MM.1S (cell line): ENCODE data around the gene ACTL6A.

ENCODE experiments used
- DNase-seq: peaks from one replicate; pipeline ENCODE4 v3.0.0-alpha.2; 2015
- H2AFZ ChIP-seq: fragments of 300-600 bp; sonication (generic); 2 replicates; pipeline ENCODE4 v1.6.0; 2016; ENCODE audit warnings: antibody characterized with exemption, low read length
- H3F3A ChIP-seq: fragments of 300-600 bp; sonication (generic); 2 replicates; pipeline ENCODE4 v1.6.1; 2016; ENCODE audit warnings: mild to moderate bottlenecking, antibody characterized with exemption, low read length, moderate library complexity, mixed read lengths; ENCODE audit not compliant: insufficient read depth
- H3K27ac ChIP-seq: fragments of 300-600 bp; sonication (generic); 2 replicates; pipeline ENCODE4 v1.5.1; 2016; ENCODE audit warnings: mild to moderate bottlenecking, low read length
- H3K27me3 ChIP-seq: fragments of 300-600 bp; sonication (generic); replicated peaks from 2 replicates; pipeline ENCODE4 v1.6.0; 2016; ENCODE audit warnings: low read length; ENCODE audit not compliant: insufficient read depth
- H3K36me3 ChIP-seq: fragments of 300-600 bp; sonication (generic); replicated peaks from 2 replicates; pipeline ENCODE4 v1.6.1; 2016; ENCODE audit warnings: mild to moderate bottlenecking, low read length, mixed read lengths; ENCODE audit not compliant: insufficient read depth
- H3K4me1 ChIP-seq: fragments of 300-600 bp; sonication (generic); 2 replicates; pipeline ENCODE4 v1.6.1; 2016; ENCODE audit warnings: low read length, mixed read lengths
- H3K4me2 ChIP-seq: fragments of 300-600 bp; sonication (generic); 2 replicates; pipeline ENCODE4 v1.6.0; 2016; ENCODE audit warnings: low read depth, low read length
- H3K4me3 ChIP-seq: fragments of 300-600 bp; sonication (generic); 2 replicates; pipeline ENCODE4 v1.5.1; 2016; ENCODE audit warnings: low read length, mixed read lengths
- H3K79me2 ChIP-seq: fragments of 300-600 bp; sonication (generic); 2 replicates; pipeline ENCODE4 v1.6.1; 2016; ENCODE audit warnings: mixed run types, low read length, mixed read lengths
- H3K9ac ChIP-seq: fragments of 300-600 bp; sonication (generic); 2 replicates; pipeline ENCODE4 v1.6.1; 2016; ENCODE audit warnings: low read length, mixed read lengths
- H3K9me2 ChIP-seq: fragments of 300-600 bp; sonication (generic); replicated peaks from 2 replicates; pipeline ENCODE4 v1.6.1; 2016; ENCODE audit warnings: mild to moderate bottlenecking, low read length, mixed read lengths; ENCODE audit not compliant: insufficient read depth
- H3K9me3 ChIP-seq: fragments of 300-600 bp; sonication (generic); replicated peaks from 2 replicates; pipeline ENCODE4 v1.6.1; 2016; ENCODE audit warnings: mild to moderate bottlenecking, low read length, mixed read lengths; ENCODE audit not compliant: insufficient read depth
- H4K20me1 ChIP-seq: fragments of 300-600 bp; sonication (generic); 2 replicates; pipeline ENCODE4 v1.6.1; 2016; ENCODE audit warnings: mild to moderate bottlenecking, low read length, moderate library complexity, mixed read lengths; ENCODE audit not compliant: insufficient read depth
- EZH2 ChIP-seq: fragments of 300-600 bp; sonication (generic); optimal IDR thresholded peaks from 2 replicates; pipeline ENCODE3; 2017; ENCODE audit warnings: low read depth, mild to moderate bottlenecking, antibody characterized with exemption, low read length, mixed read lengths
- EZH2phosphoT487 ChIP-seq: fragments of 300-600 bp; sonication (generic); IDR thresholded peaks from 2 replicates; pipeline ENCODE4 v1.6.1; 2018; ENCODE audit warnings: antibody characterized with exemption, low read length
- TF ChIP-seq, protein P1 (sequence below): fragments of 300-600 bp; sonication (generic); IDR thresholded peaks from 2 replicates; pipeline ENCODE4 v1.5.1; 2016; ENCODE audit warnings: antibody characterized with exemption, low read length, mixed read lengths

ACTL6A gene

DNA sequence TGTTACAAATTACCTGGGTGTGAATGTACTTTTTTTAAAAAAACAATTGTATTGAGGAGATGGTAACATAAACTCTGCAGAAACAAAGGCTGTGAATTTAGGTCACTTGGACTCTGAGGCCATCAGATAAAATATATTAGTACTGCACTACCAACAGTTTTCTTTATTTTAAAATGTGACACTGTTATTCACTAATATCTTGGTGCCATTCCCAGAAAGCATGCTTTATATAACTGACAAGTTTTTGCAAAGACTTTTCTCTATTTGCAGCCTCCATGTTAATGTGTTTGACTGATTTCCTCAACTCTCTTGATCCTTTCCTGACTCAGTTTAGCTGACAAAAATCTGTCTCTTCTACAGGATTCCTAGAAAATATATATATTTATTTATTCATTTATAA, 26.5 kb upstream of the ACTL6A start:
- Histone ChIP-seq H3K4me3 (no peak overlapping the region), H4K20me1 (no peaks in the 10 kb centered on the region), H2AFZ (no peak overlapping the region), H3K27ac (no peak overlapping the region), H3K9me2 (no peaks in the 10 kb centered on the region), H3K79me2 (no peaks in the 10 kb centered on the region), H3K27me3 (no peaks in the 10 kb centered on the region), H3K36me3 (no peaks in the 10 kb centered on the region), H3K4me2 (no peak overlapping the region), H3F3A (no peaks in the 10 kb centered on the region), H3K9me3 (no peaks in the 10 kb centered on the region), H3K9ac (no peak overlapping the region), H3K4me1 (no peaks in the 10 kb centered on the region)
- TF ChIP-seq EZH2phosphoT487 (no peak), EZH2 (no peak)
- TF ChIP-seq, protein P1, sequence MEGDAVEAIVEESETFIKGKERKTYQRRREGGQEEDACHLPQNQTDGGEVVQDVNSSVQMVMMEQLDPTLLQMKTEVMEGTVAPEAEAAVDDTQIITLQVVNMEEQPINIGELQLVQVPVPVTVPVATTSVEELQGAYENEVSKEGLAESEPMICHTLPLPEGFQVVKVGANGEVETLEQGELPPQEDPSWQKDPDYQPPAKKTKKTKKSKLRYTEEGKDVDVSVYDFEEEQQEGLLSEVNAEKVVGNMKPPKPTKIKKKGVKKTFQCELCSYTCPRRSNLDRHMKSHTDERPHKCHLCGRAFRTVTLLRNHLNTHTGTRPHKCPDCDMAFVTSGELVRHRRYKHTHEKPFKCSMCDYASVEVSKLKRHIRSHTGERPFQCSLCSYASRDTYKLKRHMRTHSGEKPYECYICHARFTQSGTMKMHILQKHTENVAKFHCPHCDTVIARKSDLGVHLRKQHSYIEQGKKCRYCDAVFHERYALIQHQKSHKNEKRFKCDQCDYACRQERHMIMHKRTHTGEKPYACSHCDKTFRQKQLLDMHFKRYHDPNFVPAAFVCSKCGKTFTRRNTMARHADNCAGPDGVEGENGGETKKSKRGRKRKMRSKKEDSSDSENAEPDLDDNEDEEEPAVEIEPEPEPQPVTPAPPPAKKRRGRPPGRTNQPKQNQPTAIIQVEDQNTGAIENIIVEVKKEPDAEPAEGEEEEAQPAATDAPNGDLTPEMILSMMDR: no peak
- DNase-seq: no peak

DNA sequence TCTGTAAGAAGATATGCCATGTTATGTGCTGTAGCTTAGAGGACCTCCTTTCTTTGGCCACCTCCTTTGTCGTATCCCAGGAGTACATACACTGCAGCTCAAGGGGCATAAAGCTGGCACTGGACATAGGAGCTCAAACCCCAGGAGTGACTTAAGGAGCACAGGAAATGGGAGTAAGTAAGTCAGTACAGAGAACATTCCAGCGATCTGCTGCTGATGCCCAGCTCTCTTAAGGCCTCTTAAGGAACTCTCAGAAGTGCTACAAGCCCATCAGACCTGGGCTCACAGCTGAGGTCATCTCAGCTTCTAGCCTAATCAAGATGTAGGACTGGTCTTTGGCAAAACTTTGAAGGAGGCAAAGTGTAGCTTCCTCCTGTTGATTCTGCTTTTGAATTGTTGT, 21.6 kb upstream of the ACTL6A start:
- no peaks in the 10 kb centered on the region for H3K9me2 ChIP-seq
- no peak overlapping the region for H2AFZ ChIP-seq
- peaks cover 2% of the 10 kb centered on the region for H3K4me1 ChIP-seq
- TF ChIP-seq EZH2phosphoT487 (no peak), EZH2 (no peak)
- TF ChIP-seq, protein P1: no peak
- H3K9me3 ChIP-seq: no peaks in the 10 kb centered on the region
- no peak overlapping the region for H3K27ac ChIP-seq
- no peak for DNase-seq
- H3K9ac ChIP-seq: no peak overlapping the region
- H4K20me1 ChIP-seq: no peaks in the 10 kb centered on the region
- H3K27me3 ChIP-seq: no peaks in the 10 kb centered on the region
- no peaks in the 10 kb centered on the region for H3K79me2 ChIP-seq
- H3K36me3 ChIP-seq: no peaks in the 10 kb centered on the region
- H3K4me3 ChIP-seq: no peak overlapping the region
- no peaks in the 10 kb centered on the region for H3F3A ChIP-seq
- no peak overlapping the region for H3K4me2 ChIP-seq

DNA sequence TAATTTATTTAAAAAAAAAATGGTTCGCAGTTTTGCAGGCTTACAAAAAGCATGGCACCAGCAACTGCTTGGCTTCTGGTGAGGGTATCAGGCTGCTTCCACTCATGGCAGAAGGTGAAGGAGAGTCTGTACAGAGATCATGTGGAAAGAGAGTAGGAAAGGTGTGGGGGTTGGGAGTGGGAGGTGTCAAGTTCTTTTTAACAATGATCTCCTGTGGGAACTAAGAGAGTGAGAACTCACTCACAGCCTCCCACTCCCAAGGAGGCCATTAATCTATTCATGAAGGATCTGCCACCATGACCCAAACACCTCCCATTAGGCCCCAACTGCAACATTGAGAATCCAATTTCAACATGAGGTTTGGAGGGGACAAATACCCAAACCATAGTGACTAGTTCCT, 21.1 kb upstream of the ACTL6A start:
- H4K20me1 ChIP-seq: no peaks in the 10 kb centered on the region

More for the DNA sequence above, 21.1 kb upstream of the ACTL6A start:
- Histone ChIP-seq H3K9me2 (no peaks in the 10 kb centered on the region), H3K36me3 (no peaks in the 10 kb centered on the region), H3F3A (no peaks in the 10 kb centered on the region), H3K79me2 (no peaks in the 10 kb centered on the region), H3K4me1 (peaks cover 7% of the 10 kb centered on the region), H3K27me3 (no peaks in the 10 kb centered on the region), H3K27ac (no peak overlapping the region), H3K9me3 (no peaks in the 10 kb centered on the region), H2AFZ (no peak overlapping the region), H3K4me2 (no peak overlapping the region), H3K4me3 (no peak overlapping the region), H3K9ac (no peak overlapping the region)
- no peak for TF ChIP-seq EZH2phosphoT487
- TF ChIP-seq, protein P1: no peak
- TF ChIP-seq EZH2: no peak
- DNase-seq: no peak
